Measurements from ENCODE around the gene ZNF33B. TPM values are rescaled to one million over a fixed set of nuclear protein-coding genes. Genes with fewer than 3 reads are reported as not detected.

ZNF33B gene
- total RNA-seq, 1 experiment from 2014 or later = 22.7 TPM

- no peak overlapping the region for H3K4me3 Mint-ChIP-seq
- 0 out of 2 replicates have a peak, but pooled peaks cover 4% of the 10 kb centered on the region for H3K36me3 Mint-ChIP-seq
- DNase-seq (ENCODE audit: low spot score) = no peak
- peaks cover 4% of the 10 kb centered on the region; the same call in 1 of the 2 replicates for H3K27me3 Mint-ChIP-seq (ENCODE audit: low read depth)
- CTCF ChIA-PET = no interaction called here
- H3K27ac Mint-ChIP-seq = no peak overlapping the region
- H3K4me1 Mint-ChIP-seq = no peaks in the 10 kb centered on the region
- TF ChIP-seq FOXJ3 (CRISPR knock-in tag; IDR thresholded peaks at IDR 0.05; ENCODE audit: borderline replicate concordance) (no peak), ZNF281 (CRISPR knock-in tag; IDR thresholded peaks at IDR 0.05) (no peak), NR3C1 (CRISPR knock-in tag; conservative IDR thresholded peaks at IDR 0.05; ENCODE audit: low read depth) (no peak), E2F1 (CRISPR knock-in tag; IDR thresholded peaks at IDR 0.05) (no peak), AFF4 (CRISPR knock-in tag; IDR thresholded peaks at IDR 0.05; ENCODE audit: borderline replicate concordance) (no peak), SP1 (CRISPR knock-in tag; conservative IDR thresholded peaks at IDR 0.05) (no peak), IRF2 (CRISPR knock-in tag; IDR thresholded peaks at IDR 0.05; ENCODE audit: borderline replicate concordance, low read depth) (no peak), ZNF416 (CRISPR knock-in tag; IDR thresholded peaks at IDR 0.05) (no peak), ZNF532 (CRISPR knock-in tag; IDR thresholded peaks at IDR 0.05; ENCODE audit: borderline replicate concordance) (no peak), ZNF423 (CRISPR knock-in tag; IDR thresholded peaks at IDR 0.05) (no peak), CDX4 (CRISPR knock-in tag; IDR thresholded peaks at IDR 0.05; ENCODE audit: borderline replicate concordance) (no peak), ARID4B (CRISPR knock-in tag; IDR thresholded peaks at IDR 0.05; ENCODE audit: borderline replicate concordance) (no peak), CTCF (IDR thresholded peaks at IDR 0.05) (no peak), ATF3 (CRISPR knock-in tag; conservative IDR thresholded peaks at IDR 0.05) (no peak)
- POLR2A ChIA-PET = no interaction called here
- ATAC-seq = no peak
- peaks cover 53% of the 10 kb centered on the region for H3K9me3 Mint-ChIP-seq
Measured at GRCh38 chr10:42652858-42653257, 14.5 kb upstream of the ZNF33B start.
